Glutamatergic neuron (in vitro differentiated cells): ENCODE data around the gene IFI27L1. TPM values are rescaled to one million over a fixed set of nuclear protein-coding genes. Genes with fewer than 3 reads are reported as not detected.

Experiments
- DNase-seq: peaks from one replicate; pipeline ENCODE4 v3.0.0; 2022
- H3K27ac Mint-ChIP-seq: one replicate; pipeline ENCODE4 v1.8.0; 2020; ENCODE audit warnings: mild to moderate bottlenecking, mixed read lengths, inconsistent platforms; ENCODE audit not compliant: unreplicated experiment
- H3K27me3 Mint-ChIP-seq: one replicate; pipeline ENCODE4 v1.8.0; 2020; ENCODE audit warnings: mild to moderate bottlenecking, moderate library complexity, mixed read lengths, inconsistent platforms; ENCODE audit not compliant: unreplicated experiment
- H3K36me3 Mint-ChIP-seq: one replicate; pipeline ENCODE4 v1.8.0; 2020; ENCODE audit warnings: mild to moderate bottlenecking, mixed read lengths, inconsistent platforms; ENCODE audit not compliant: unreplicated experiment
- H3K4me1 Mint-ChIP-seq: one replicate; pipeline ENCODE4 v1.8.0; 2020; ENCODE audit warnings: mild to moderate bottlenecking, low read depth, mixed read lengths, inconsistent platforms; ENCODE audit not compliant: unreplicated experiment
- H3K4me3 Mint-ChIP-seq: one replicate; pipeline ENCODE4 v1.8.0; 2020; ENCODE audit warnings: mild to moderate bottlenecking, mixed read lengths, inconsistent platforms; ENCODE audit not compliant: unreplicated experiment
- H3K9me3 Mint-ChIP-seq: one replicate; pipeline ENCODE4 v1.8.0; 2020; ENCODE audit warnings: mild to moderate bottlenecking, moderate library complexity, mixed read lengths, inconsistent platforms; ENCODE audit not compliant: unreplicated experiment
- total RNA-seq: library from RNA; stranded (reverse); fragmentation: NEBNext Ultra II Directional; extraction: Animal tissue kit (Norgen Biotek cat#: 25700); gene quantifications from one replicate; pipeline ENCODE4 v1.2.1, GENCODE V29; 2021; ENCODE audit not compliant: unreplicated experiment
- TF ChIP-seq, protein P1 (sequence below): fragments of 200-600 bp; sonication (generic); IDR thresholded peaks from one replicate; pipeline ENCODE4 v1.5.0; 2021; ENCODE audit not compliant: partially characterized antibody, unreplicated experiment

IFI27L1 gene
- total RNA-seq, 1 donor from 2014 or later, result 45.7 TPM

DNA sequence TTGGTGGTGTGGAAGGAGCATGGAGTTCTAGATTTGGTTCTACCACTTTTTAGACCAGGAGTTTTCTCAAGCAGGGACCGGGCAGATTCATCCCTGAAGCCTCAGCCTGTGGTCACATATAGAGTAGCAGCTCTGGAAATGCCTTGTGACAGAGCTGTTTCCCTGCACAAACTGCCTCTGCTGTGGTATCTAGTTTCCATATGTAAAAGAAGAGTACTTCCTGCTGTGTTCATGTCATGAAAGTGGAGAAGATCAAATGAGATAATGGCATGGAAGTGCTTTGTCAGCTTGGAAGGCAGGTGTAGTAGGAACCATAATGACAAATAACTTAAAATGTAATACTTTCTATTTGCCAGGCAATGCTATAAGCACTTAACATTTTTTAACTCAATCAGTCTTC is 28.9 kb upstream of the IFI27L1 start:
- no peak overlapping the region for H3K4me3 Mint-ChIP-seq
- H3K4me1 Mint-ChIP-seq, result peaks cover 1% of the 10 kb centered on the region
- peaks cover 1% of the 10 kb centered on the region for H3K27me3 Mint-ChIP-seq
- no peak overlapping the region for H3K27ac Mint-ChIP-seq
- H3K36me3 Mint-ChIP-seq, result peaks cover 23% of the 10 kb centered on the region
- no peak for DNase-seq
- H3K9me3 Mint-ChIP-seq, result peaks cover 3% of the 10 kb centered on the region
- TF ChIP-seq, protein P1, sequence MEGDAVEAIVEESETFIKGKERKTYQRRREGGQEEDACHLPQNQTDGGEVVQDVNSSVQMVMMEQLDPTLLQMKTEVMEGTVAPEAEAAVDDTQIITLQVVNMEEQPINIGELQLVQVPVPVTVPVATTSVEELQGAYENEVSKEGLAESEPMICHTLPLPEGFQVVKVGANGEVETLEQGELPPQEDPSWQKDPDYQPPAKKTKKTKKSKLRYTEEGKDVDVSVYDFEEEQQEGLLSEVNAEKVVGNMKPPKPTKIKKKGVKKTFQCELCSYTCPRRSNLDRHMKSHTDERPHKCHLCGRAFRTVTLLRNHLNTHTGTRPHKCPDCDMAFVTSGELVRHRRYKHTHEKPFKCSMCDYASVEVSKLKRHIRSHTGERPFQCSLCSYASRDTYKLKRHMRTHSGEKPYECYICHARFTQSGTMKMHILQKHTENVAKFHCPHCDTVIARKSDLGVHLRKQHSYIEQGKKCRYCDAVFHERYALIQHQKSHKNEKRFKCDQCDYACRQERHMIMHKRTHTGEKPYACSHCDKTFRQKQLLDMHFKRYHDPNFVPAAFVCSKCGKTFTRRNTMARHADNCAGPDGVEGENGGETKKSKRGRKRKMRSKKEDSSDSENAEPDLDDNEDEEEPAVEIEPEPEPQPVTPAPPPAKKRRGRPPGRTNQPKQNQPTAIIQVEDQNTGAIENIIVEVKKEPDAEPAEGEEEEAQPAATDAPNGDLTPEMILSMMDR, result no peak

GRCh38 chr14:94052662-94053061 is 28.4 kb upstream of the IFI27L1 start:
- Mint-ChIP-seq H3K4me1 (peaks cover 1% of the 10 kb centered on the region), H3K9me3 (peaks cover 3% of the 10 kb centered on the region), H3K27ac (no peak overlapping the region), H3K27me3 (peaks cover 1% of the 10 kb centered on the region), H3K36me3 (peaks cover 23% of the 10 kb centered on the region), H3K4me3 (no peak overlapping the region)
- TF ChIP-seq, protein P1, result no peak
- DNase-seq, result no peak

GRCh38 chr14:94054401-94054800 is 26.7 kb upstream of the IFI27L1 start:
- TF ChIP-seq, protein P1, result no peak
- Mint-ChIP-seq H3K27me3 (peaks cover 1% of the 10 kb centered on the region), H3K36me3 (peaks cover 30% of the 10 kb centered on the region), H3K4me3 (no peak overlapping the region), H3K27ac (no peak overlapping the region), H3K4me1 (peaks cover 1% of the 10 kb centered on the region), H3K9me3 (no peaks in the 10 kb centered on the region)
- no peak for DNase-seq

- TF ChIP-seq, protein P1, result no peak
- Mint-ChIP-seq H3K9me3 (no peaks in the 10 kb centered on the region), H3K4me1 (peaks cover 1% of the 10 kb centered on the region), H3K4me3 (no peak overlapping the region), H3K36me3 (peaks cover 30% of the 10 kb centered on the region), H3K27me3 (peaks cover 1% of the 10 kb centered on the region), H3K27ac (no peak overlapping the region)
- DNase-seq, result no peak
Observed at GRCh38 chr14:94054936-94055335, 26.2 kb upstream of the IFI27L1 start.

DNA sequence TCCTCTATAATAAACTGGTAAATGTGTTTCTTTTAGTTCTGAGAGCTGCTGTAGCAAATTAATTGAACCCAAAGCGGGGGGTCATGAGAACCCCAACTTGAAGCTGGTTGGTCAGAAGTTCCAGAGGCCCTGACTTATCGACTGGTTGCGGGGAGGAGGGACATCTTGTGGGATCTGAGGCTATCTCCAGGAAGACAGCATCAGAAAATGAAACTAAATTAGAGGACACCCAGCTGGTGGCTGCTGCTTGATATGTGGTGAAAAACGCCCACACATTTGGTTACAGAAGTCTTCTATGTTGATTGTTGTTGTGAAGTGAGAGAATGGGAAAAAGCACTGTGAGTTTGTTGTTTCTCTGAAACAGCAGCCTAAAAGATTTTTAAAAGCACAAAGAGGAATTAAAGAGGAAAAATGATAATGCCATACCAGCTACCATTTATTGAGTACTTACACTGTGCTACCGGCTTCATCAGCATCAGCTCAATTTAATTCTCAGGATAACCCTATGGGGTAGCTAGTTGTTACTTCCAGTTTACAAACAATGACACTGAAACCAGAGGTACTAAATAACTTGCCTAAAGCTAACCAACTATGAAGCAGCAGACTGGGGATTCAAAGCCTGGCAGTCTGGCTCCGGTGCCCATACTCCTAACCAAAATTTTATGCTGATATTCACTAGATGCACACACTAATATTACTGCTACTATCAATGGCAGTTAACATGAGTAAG is 24.4 kb upstream of the IFI27L1 start:
- Mint-ChIP-seq H3K36me3 (peaks cover 19% of the 10 kb centered on the region), H3K4me1 (peaks cover 3% of the 10 kb centered on the region), H3K9me3 (no peaks in the 10 kb centered on the region), H3K4me3 (no peak overlapping the region), H3K27ac (no peak overlapping the region), H3K27me3 (no peaks in the 10 kb centered on the region)
- no peak for DNase-seq
- TF ChIP-seq, protein P1, result no peak
